Gastrocnemius medialis (tissue), 4 donors: Measurements from ENCODE around the gene PLXDC2.
"Not testable (repeated sequence)": the region's sequence is repeated elsewhere in the genome, so short reads cannot be mapped to it uniquely, and the experiment has no call there.

Experiments used
- POLR2A ChIP-seq, 2 donors: fragments of 450-650 bp; IDR thresholded peaks; one replicate each; pipeline ENCODE4 v1.6.1; 2017; ENCODE audit warnings: antibody characterized with exemption in 2 of 2, mild to moderate bottlenecking in 2 of 2, moderate library complexity in 2 of 2
- TF ChIP-seq, protein P1 (sequence below), 5 experiments: fragments of 450-650 bp in 3 of 5; fragments of 200-600 bp in 2 of 5; sonication (generic) in 2 of 5; IDR thresholded peaks in 4 of 5; conservative IDR thresholded peaks in 1 of 5; 1 replicate in 4 of 5; 2 replicates in 1 of 5; pipeline ENCODE4 v1.5.1; 2016 to 2019; ENCODE audit warnings: antibody characterized with exemption in 5 of 5, mild to moderate bottlenecking in 3 of 5, moderate library complexity in 3 of 5

DNA sequence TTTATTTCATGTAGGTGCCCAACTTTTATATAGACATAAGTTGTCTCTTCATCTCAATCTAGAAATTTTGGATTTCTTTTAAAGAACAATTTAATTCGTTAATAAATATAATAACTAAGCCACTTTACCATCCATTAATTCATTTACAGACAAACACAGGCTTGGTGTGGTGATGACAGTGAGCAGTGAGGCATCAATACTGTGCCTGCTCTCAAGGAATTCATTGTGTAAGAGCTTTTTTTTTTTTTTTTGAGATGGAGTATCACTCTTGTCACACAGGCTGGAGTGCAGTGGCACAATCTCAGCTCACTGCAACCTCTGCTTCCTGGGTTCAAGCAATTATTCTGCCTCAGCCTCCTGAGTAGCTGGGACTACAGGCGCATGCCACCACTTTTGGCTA lies 185.8 kb downstream of the PLXDC2 start:
- TF ChIP-seq, protein P1, sequence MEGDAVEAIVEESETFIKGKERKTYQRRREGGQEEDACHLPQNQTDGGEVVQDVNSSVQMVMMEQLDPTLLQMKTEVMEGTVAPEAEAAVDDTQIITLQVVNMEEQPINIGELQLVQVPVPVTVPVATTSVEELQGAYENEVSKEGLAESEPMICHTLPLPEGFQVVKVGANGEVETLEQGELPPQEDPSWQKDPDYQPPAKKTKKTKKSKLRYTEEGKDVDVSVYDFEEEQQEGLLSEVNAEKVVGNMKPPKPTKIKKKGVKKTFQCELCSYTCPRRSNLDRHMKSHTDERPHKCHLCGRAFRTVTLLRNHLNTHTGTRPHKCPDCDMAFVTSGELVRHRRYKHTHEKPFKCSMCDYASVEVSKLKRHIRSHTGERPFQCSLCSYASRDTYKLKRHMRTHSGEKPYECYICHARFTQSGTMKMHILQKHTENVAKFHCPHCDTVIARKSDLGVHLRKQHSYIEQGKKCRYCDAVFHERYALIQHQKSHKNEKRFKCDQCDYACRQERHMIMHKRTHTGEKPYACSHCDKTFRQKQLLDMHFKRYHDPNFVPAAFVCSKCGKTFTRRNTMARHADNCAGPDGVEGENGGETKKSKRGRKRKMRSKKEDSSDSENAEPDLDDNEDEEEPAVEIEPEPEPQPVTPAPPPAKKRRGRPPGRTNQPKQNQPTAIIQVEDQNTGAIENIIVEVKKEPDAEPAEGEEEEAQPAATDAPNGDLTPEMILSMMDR (IDR thresholded peaks at IDR 0.05 in 4 of 5, conservative IDR thresholded peaks at IDR 0.05 in 1 of 5): not testable (repeated sequence)
- not testable (repeated sequence) for TF ChIP-seq POLR2A (IDR thresholded peaks at IDR 0.05)
